Stimulated activated memory B cell treated with anti-CD40 and anti-IgM and Interleukin-4, amounts not matched to agents 10 μg/mL and 1 μg/mL and 100 μg/mL, for 72 hours (primary cell): ENCODE results near the gene HBZ.

Source experiments
- ATAC-seq: fragments of 150-1000 bp; cut with Tn5 transposase; 2 replicates; pipeline ENCODE4 v1.10.0; 2021
- H3K27ac Mint-ChIP-seq: one replicate; pipeline ENCODE4 v1.8.0; 2022; ENCODE audit warnings: mild to moderate bottlenecking, mixed read lengths
- H3K27me3 Mint-ChIP-seq: one replicate; pipeline ENCODE4 v1.8.0; 2022; ENCODE audit warnings: mixed read lengths
- H3K36me3 Mint-ChIP-seq: one replicate; pipeline ENCODE4 v1.8.0; 2022; ENCODE audit warnings: mixed read lengths
- H3K4me1 Mint-ChIP-seq: one replicate; pipeline ENCODE4 v1.8.0; 2022; ENCODE audit warnings: mixed read lengths
- H3K4me3 Mint-ChIP-seq: one replicate; pipeline ENCODE4 v1.8.0; 2022; ENCODE audit warnings: mild to moderate bottlenecking, moderate library complexity, mixed read lengths
- H3K9me3 Mint-ChIP-seq: one replicate; pipeline ENCODE4 v1.8.0; 2022; ENCODE audit warnings: mixed read lengths

HBZ gene

DNA sequence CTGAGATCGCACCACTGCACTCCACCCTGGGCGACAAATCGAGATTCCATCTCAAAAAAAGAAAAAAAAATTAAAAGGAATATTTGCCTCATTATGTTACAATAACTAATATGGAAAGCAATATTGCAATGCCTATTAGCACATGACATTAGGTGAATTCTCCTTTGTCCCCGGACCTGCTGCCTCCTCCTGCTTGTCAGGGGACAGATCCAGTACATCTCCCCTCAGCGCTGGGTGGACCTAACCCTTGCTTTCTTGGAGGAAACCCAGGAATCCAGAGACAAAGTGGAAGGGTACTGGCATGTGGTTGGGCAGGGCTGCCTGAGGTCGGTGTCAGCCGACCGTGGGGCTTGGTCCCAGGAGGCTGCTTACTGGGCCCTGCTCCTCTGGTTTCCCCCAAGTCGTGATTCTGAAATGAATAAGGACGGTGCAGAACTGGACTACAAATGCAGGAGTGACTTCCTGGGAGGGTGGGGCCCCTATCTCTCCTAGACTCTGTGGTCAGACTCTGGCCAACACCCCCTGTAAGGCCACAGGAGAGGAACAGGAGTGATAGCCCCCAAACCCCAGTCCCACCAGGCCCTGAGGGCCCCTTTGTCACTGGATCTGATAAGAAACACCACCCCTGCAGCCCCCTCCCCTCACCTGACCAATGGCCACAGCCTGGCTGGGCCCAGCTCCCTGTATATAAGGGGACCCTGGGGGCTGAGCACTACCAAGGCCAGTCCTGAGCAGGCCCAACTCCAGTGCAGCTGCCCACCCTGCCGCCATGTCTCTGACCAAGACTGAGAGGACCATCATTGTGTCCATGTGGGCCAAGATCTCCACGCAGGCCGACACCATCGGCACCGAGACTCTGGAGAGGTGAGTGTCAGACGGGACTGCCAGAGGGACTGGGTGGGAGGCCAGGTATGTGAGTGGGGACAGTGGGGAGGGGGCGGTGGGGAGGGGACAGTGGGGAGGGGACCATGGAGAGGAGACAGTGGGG, at the start of gene HBZ:
Gene HBZ (plus strand): TSS at position 504 of the 988 bp plus-strand sequence. CDS start 266 bp downstream, at position 770.
- no peaks in the 10 kb centered on the region for H3K9me3 Mint-ChIP-seq
- ATAC-seq = peak; percentile 49
- peaks cover 57% of the 10 kb centered on the region for H3K27me3 Mint-ChIP-seq
- peaks cover 16% of the 10 kb centered on the region for H3K4me1 Mint-ChIP-seq
- H3K36me3 Mint-ChIP-seq = no peaks in the 10 kb centered on the region
- no peak within 1 kb of the TSS for H3K27ac Mint-ChIP-seq
- H3K4me3 Mint-ChIP-seq = peak within 1 kb of the TSS; percentile 39

DNA sequence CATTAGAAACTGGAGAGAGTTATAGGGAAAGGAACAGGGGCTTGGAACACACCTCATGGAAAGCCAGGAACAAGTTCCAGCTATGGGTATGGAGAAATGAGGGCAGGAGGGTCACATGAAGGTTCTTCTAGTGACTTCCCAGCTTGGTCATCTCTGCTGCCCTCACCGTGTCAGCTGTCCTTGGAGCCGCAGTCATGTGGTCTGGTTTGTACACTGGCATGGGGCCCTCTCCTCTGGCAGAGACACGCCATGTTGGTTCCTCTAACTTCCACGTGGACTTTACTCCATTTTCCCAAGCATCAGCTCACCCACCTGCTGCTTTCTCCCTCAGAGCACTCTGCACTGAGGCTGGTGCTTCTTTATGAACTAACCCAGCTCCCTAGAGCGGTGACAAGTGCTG, 48.1 kb upstream of the HBZ start:
- Mint-ChIP-seq H3K4me3 (no peak overlapping the region), H3K27me3 (no peaks in the 10 kb centered on the region), H3K9me3 (no peaks in the 10 kb centered on the region), H3K36me3 (peaks cover 40% of the 10 kb centered on the region), H3K4me1 (peaks cover 5% of the 10 kb centered on the region), H3K27ac (no peak overlapping the region)
- no peak for ATAC-seq

DNA sequence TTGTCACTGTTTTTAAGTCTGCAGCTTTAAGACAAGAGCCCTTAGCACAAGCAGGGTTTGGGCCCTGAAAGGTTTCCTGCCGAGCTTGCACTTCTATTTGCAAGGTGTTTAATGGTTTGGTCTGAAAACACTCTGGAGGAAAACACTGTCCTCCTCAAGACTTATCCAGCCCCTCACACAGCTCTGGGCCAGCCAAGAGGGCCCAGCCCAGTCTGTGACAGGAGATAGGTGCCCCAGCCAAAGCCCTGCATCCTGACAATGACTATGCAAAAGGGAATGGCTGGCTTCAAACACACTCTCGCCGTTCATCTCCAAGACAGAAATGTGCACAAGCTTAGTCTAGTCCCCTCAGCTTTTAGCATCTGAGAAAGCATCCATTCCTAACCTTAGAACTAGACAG, 47.5 kb upstream of the HBZ start:
- Mint-ChIP-seq H3K27ac (no peak overlapping the region), H3K4me3 (no peak overlapping the region), H3K4me1 (peaks cover 5% of the 10 kb centered on the region), H3K36me3 (peaks cover 38% of the 10 kb centered on the region), H3K9me3 (no peaks in the 10 kb centered on the region), H3K27me3 (no peaks in the 10 kb centered on the region)
- no peak for ATAC-seq

DNA sequence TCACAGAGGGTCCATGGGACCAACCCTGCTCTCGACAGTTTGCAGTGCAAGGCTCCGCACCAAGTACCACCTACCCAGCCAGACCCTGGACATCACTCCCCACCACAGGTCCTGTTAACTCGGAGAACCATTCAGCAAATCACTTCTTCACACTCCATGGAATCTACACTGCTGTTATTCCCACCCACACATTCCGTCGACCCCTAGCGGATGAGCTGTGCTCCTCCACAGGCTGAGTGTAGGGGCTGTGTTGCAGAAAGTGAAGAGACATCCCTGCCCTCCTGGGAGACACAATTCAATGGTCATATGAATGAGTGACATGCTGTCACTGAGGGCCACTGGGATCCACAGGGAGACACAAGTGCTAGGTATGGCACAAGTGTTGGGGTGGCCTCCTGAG, 46.9 kb upstream of the HBZ start:
- peaks cover 5% of the 10 kb centered on the region for H3K4me1 Mint-ChIP-seq
- no peak overlapping the region for H3K27ac Mint-ChIP-seq
- no peaks in the 10 kb centered on the region for H3K9me3 Mint-ChIP-seq
- peaks cover 37% of the 10 kb centered on the region for H3K36me3 Mint-ChIP-seq
- ATAC-seq = no peak
- H3K27me3 Mint-ChIP-seq = no peaks in the 10 kb centered on the region
- no peak overlapping the region for H3K4me3 Mint-ChIP-seq

DNA sequence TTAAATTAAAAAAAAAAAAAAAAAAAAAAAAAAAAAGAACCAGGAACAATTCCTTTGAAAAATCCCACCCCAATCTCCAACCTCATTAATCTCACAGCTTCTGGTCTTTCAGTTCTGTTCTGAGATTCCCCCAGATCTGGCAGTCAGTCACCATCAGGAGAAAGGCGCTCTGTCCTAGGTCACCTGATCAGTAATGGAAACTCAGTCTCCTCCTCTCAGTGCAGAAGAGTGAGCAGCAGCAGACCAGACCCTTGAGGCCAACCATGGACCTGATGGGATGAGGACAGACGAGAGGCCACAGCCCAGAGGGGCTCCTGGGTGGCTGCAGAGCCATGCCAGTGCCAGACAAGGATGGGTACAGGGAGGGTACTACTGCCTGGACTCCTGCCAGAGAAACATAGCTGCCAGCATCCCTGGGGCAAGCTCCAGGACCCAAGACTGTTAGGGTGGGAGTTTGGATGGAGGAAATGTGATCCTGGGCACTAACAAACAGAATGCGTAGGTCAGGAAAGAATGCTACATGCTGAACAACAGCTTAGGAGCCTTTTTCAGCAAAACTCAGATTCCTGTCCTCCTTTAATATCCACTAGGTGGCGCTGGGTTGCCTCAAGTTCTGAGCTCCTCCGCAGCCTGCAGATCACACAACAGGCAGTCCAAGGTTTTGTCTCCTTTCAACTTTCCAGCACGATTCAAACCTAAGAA, 45.7 kb upstream of the HBZ start:
- H3K27me3 Mint-ChIP-seq = no peaks in the 10 kb centered on the region
- H3K9me3 Mint-ChIP-seq = no peaks in the 10 kb centered on the region
- peaks cover 5% of the 10 kb centered on the region for H3K4me1 Mint-ChIP-seq
- H3K27ac Mint-ChIP-seq = no peak overlapping the region
- peak; percentile 76 for ATAC-seq
- H3K36me3 Mint-ChIP-seq = peaks cover 33% of the 10 kb centered on the region
- H3K4me3 Mint-ChIP-seq = no peak overlapping the region

DNA sequence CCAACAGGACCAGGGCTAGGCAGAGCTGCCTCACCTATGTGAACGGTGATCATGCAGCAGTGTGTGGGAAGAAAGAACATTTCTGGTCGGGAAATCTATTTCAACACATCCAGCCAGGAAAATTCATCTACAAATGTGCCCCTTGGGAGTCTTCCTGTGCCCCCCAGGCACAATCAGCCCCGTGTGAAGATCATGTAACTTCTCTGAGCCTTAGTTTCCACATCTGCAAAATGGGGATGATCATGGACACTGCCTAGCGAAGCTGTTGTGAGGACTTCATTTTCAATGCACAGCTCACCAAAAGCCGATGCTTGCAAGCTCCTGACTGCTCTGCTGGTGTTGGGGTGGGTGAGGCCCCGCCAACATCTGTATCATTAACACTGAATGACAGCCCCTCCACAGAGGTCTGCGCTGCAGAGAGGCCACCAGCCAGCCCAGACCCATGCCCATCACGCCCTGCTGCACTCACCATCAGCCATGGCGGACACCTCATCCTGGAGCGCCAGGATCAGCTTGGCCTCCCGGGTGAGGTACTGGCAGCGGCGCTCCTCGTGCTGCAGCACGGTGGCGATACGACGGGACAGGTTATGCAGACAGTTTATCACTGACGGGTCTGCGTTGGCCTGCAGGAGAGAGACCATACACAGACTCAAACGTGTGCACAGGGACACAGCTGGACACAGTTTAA, 40.1 kb upstream of the HBZ start:
- ATAC-seq = no peak
- Mint-ChIP-seq H3K4me1 (no peaks in the 10 kb centered on the region), H3K9me3 (no peaks in the 10 kb centered on the region), H3K36me3 (peaks cover 41% of the 10 kb centered on the region), H3K27me3 (no peaks in the 10 kb centered on the region), H3K4me3 (no peak overlapping the region), H3K27ac (no peak overlapping the region)

DNA sequence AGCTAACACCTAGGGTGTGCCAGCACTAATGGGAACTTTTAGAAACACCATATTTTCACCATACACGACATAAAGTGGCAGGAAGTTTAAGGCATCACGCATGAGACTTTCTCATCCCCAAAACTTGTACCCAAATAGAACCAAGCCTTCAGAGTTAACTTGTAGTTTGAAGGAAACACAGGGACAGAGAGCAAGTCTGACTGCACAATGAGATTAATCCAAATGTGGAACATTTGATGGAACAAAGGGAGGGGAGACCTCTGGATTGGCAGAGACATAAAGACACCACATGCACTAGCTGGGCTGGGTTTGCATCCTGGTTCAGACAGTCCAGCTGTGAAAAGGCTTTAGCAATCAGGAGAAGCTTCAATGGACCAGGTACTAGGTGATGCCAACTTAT, 38.1 kb upstream of the HBZ start:
- ATAC-seq = no peak
- Mint-ChIP-seq H3K36me3 (peaks cover 42% of the 10 kb centered on the region), H3K4me1 (no peaks in the 10 kb centered on the region), H3K27ac (no peak overlapping the region), H3K9me3 (no peaks in the 10 kb centered on the region), H3K27me3 (no peaks in the 10 kb centered on the region), H3K4me3 (no peak overlapping the region)

DNA sequence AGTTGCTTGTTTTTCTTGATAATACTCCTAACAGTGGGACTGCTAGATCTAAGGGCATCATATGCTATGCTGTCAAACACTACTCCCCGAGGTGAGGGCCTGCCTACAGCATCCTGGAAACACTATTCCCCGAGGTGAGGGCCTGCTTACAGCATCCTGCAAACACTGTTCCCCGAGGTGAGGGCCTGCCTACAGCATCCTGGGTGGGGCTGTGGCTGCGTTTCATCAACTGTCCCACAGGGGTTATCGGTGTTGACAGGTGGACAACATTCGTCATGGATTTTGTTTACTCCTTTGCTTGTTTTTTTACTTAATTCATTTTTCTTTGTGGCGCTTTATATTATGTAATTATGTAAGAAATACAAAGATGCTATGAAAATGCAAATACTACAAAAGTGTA, 36.4 kb upstream of the HBZ start:
- H3K9me3 Mint-ChIP-seq = no peaks in the 10 kb centered on the region
- H3K4me3 Mint-ChIP-seq = no peak overlapping the region
- no peak overlapping the region for H3K27ac Mint-ChIP-seq
- H3K27me3 Mint-ChIP-seq = no peaks in the 10 kb centered on the region
- H3K4me1 Mint-ChIP-seq = no peaks in the 10 kb centered on the region
- no peak for ATAC-seq
- H3K36me3 Mint-ChIP-seq = peaks cover 38% of the 10 kb centered on the region

DNA sequence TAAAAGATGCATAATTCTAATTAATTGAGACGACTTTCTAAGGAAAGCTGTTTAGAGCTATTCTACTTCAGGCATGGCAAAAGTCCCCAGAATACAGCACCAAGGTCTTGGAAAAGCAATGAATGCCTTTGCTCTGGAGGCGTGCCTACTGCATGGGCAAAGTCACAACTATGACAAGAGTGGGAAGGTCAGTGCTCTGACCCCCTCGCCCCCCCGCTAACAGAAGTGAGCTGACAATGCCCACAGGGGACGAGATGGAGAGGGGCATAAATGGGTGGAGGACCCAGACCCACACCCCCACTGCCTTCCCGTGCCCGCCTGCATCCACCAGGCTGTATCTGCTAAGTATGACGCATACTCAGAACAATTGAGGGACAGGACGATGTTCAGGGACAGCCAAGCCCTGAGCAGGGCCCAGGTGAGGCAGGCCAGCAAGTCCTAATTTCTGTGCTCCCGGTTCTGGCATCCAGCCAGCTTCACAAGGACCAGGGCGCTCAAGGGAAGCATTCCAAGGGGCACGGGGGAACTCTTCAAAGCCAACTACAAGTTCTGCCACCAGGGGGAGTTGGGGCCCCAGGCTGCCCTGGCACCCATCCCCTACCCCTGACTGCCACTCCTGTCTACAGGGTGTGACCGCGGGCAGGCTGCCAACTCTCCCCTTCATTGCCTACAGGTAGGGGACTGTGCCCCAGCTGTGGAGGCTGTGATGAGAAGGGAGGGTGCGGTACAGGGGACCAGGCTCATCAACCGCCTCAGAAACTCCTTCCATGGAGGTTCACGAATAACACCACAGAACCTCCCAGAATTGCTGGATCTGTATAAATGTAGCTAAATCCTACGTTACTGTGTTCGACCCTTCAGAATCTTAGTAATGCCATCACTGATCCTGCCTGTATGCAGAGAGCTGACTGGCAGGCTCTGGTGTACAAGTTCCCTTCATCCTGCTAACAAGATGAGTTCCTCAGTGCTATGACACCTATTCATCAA, 34.8 kb upstream of the HBZ start:
- H3K27ac Mint-ChIP-seq = no peak overlapping the region

DNA sequence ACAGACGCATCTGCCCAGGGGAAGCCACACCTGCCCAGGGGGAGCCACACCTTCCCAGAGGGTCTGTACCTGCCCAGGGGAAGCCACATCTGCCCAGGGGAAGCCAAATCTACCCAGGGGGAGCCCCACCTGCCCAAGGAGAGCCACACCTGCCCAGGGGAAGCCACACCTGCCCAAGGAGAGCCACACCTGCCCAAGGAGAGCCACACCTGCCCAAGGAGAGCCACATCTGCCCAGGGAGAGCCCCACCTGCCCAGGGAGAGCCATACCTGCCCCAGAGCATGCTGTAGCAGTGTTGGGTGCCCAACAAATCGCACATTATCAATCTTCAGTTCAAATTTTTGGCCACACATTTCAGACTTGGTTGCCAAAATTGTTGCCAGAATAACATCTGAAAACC, 33.6 kb upstream of the HBZ start:
- Mint-ChIP-seq H3K4me3 (no peak overlapping the region), H3K27ac (no peak overlapping the region), H3K4me1 (no peaks in the 10 kb centered on the region), H3K9me3 (no peaks in the 10 kb centered on the region), H3K27me3 (no peaks in the 10 kb centered on the region), H3K36me3 (peaks cover 26% of the 10 kb centered on the region)
- no peak for ATAC-seq

More for the DNA sequence above, 34.8 kb upstream of the HBZ start:
- Mint-ChIP-seq H3K4me3 (no peak overlapping the region), H3K4me1 (no peaks in the 10 kb centered on the region), H3K36me3 (peaks cover 26% of the 10 kb centered on the region), H3K9me3 (no peaks in the 10 kb centered on the region), H3K27me3 (no peaks in the 10 kb centered on the region)
- peak; percentile 69 for ATAC-seq

DNA sequence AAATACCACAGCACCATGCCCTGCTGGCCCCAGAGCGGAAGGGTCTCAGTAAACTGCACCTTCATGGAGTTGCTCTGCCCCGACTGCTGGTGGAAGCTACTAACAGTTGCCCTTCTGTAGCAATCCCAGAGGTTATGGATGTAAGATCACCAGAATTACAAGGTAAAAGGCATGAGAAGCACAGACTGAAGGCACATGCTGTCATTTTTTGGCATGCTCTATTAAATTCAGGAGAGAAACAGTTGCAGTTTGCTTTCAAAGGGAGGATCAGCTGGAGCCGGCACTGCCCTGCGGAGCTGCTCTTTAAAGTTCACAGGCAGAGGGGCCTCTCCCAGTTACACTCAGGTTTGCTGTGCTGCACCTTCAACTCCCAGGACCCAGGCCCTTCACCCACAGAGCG, 33.1 kb upstream of the HBZ start:
- no peaks in the 10 kb centered on the region for H3K9me3 Mint-ChIP-seq
- H3K27ac Mint-ChIP-seq = no peak overlapping the region
- ATAC-seq = no peak
- peaks cover 22% of the 10 kb centered on the region for H3K36me3 Mint-ChIP-seq
- H3K4me3 Mint-ChIP-seq = no peak overlapping the region
- no peaks in the 10 kb centered on the region for H3K27me3 Mint-ChIP-seq
- H3K4me1 Mint-ChIP-seq = no peaks in the 10 kb centered on the region

DNA sequence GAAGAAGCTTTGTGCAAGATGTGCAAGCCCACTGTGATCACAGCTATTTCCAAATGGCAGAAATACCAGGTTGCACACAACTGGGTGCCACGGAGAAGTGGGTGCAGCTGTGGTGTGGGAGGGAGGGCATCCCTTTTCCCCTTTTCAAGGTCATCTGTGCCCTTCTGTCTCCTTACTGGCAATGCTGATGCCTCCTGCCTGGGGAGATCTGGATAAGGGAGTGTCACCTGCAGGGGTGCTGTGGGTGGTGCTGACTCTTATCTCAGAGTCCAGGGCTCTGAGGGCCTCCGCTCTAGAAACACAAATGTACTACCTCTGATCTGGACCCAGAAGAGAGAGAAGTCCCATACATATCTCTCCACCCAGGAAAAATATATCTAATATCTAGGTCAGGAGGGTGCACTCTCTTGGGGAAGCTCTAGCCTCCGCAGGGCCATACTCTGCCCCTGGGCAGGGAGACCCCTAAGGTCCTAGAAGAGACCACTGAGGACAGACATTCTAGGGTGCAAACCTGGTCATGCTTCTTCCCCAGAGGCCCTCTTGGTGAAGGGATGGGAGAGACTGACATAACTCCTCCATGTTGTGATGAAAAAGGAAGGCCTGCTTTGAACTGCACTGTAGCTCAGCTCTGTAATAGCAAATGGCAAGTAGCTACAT, 32.5 kb upstream of the HBZ start:
- Mint-ChIP-seq H3K36me3 (peaks cover 19% of the 10 kb centered on the region), H3K9me3 (no peaks in the 10 kb centered on the region), H3K27me3 (no peaks in the 10 kb centered on the region), H3K27ac (no peak overlapping the region), H3K4me3 (no peak overlapping the region), H3K4me1 (no peaks in the 10 kb centered on the region)
- no peak for ATAC-seq

DNA sequence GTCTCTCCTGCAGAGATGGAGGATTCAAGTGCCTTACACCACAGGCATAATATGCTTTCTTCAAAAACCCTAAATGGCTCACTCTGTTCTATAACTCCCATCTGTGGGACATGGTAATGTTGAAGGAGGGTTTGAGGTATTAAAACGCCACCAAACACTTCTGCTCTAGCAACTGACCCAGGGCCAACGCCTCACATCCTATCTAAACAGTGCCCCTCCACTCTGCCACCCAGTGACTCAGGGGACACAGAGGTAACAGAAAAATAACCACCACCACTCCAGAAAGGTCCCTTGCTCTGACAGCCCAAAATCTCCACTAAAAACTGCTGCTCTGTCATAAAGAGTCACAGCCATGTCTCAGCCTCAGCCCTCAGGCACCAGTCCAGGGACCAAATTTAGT, 31.7 kb upstream of the HBZ start:
- no peak overlapping the region for H3K27ac Mint-ChIP-seq
- no peak for ATAC-seq
- H3K9me3 Mint-ChIP-seq = no peaks in the 10 kb centered on the region
- H3K4me1 Mint-ChIP-seq = no peaks in the 10 kb centered on the region
- H3K27me3 Mint-ChIP-seq = no peaks in the 10 kb centered on the region
- peaks cover 23% of the 10 kb centered on the region for H3K36me3 Mint-ChIP-seq
- H3K4me3 Mint-ChIP-seq = no peak overlapping the region

DNA sequence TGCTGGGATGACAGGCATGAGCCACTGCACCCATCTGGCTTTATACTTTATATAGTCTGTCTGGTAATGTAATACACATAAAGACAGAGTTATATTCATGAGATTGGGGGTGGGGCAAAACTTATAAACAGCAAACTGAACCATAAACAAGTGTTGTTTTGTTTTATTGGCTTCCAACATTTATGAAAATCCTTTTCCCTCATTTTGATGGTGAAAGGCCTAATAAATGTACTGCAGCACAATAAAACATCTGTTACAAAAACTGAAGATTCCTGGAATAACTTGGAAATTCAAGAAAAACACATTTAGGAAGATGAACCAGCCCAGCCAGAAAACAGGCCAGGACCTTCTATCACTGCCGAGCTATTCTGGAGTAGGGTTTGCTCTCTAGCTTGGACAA, 30.1 kb upstream of the HBZ start:
- no peaks in the 10 kb centered on the region for H3K27me3 Mint-ChIP-seq
- H3K27ac Mint-ChIP-seq = no peak overlapping the region
- ATAC-seq = no peak
- H3K36me3 Mint-ChIP-seq = peaks cover 16% of the 10 kb centered on the region
- no peaks in the 10 kb centered on the region for H3K4me1 Mint-ChIP-seq
- H3K9me3 Mint-ChIP-seq = no peaks in the 10 kb centered on the region
- H3K4me3 Mint-ChIP-seq = no peak overlapping the region
